Heart right ventricle (tissue), 16 donors: ENCODE data around the gene ZNF423. TPM values are rescaled to one million over a fixed set of nuclear protein-coding genes. Genes with fewer than 3 reads are reported as not detected.
"Not testable (repeated sequence)": the region's sequence is repeated elsewhere in the genome, so short reads cannot be mapped to it uniquely, and the experiment has no call there.

Experiments used
- ATAC-seq, 8 donors: fragments of 200-7000 bp; cut with Tn5 transposase; one replicate each; pipeline ENCODE4 v1.9.1; 2020; ENCODE audit warnings: mild to moderate bottlenecking in 8 of 8, moderate library complexity in 8 of 8, moderate number of reproducible peaks in 1 of 8
- DNase-seq, 2 donors: peaks; one replicate each; pipeline ENCODE4 v3.0.0-alpha.2; 2020
- H3K27ac ChIP-seq, 10 donors: fragments of 200-600 bp; sonication (generic) in 2 of 10; one replicate each; pipeline versions ENCODE4 v1.5.0 to v1.8.0; 2020 to 2022; ENCODE audit warnings: mild to moderate bottlenecking in 3 of 10
- H3K27me3 ChIP-seq, 7 donors: fragments of 200-600 bp; one replicate each; pipeline ENCODE4 v1.8.0; 2021 to 2022; ENCODE audit warnings: mild to moderate bottlenecking in 2 of 7
- H3K36me3 ChIP-seq, 9 donors: fragments of 200-600 bp; sonication (generic) in 1 of 9; one replicate each; pipeline versions ENCODE4 v1.5.0 to v1.8.0; 2020 to 2022; ENCODE audit warnings: mild to moderate bottlenecking in 2 of 9
- H3K4me1 ChIP-seq, 9 donors: fragments of 200-600 bp; sonication (generic) in 1 of 9; one replicate each; pipeline versions ENCODE4 v1.5.0 to v1.8.0; 2020 to 2022; ENCODE audit warnings: mild to moderate bottlenecking in 4 of 9
- H3K4me3 ChIP-seq, 10 donors: fragments of 200-600 bp; sonication (generic) in 2 of 10; one replicate each; pipeline versions ENCODE4 v1.5.0 to v1.8.0; 2020 to 2022; ENCODE audit warnings: mild to moderate bottlenecking in 7 of 10, moderate library complexity in 2 of 10
- H3K9me3 ChIP-seq, 11 donors: fragments of 200-600 bp in 10 of 11; sonication (generic) in 2 of 11; one replicate each; pipeline versions ENCODE4 v1.5.0 to v1.8.0; 2013 to 2022; ENCODE audit warnings: mild to moderate bottlenecking in 2 of 11, control low read depth in 1 of 11, moderate library complexity in 1 of 11
- CTCF ChIP-seq, 9 donors: fragments of 200-600 bp; sonication (generic) in 2 of 9; IDR thresholded peaks; one replicate each; pipeline versions ENCODE4 v1.5.0 to v1.8.0; 2021 to 2022; ENCODE audit warnings: antibody characterized with exemption in 9 of 9, mild to moderate bottlenecking in 5 of 9, moderate library complexity in 1 of 9
- WGBS, 2 donors: extraction: QIAGEN DNeasy Blood & Tissue Kit; methylation state at CpG; one replicate each; pipeline ENCODE4 v1.1.7; 2013; ENCODE audit warnings: inconsistent platforms in 1 of 2; 5-methylcytosine and 5-hydroxymethylcytosine counted together
- intact Hi-C, 10 donors: fragments of 100-400 bp; cut with DNase I; formaldehyde crosslinking; loops; one replicate each; pipeline versions ENCODE4 v1.11.1 to v1.14.2; 2022
- polyA plus RNA-seq, 2 donors: library from polyadenylated mRNA; stranded (reverse); fragments of 200-250 nt; gene quantifications; one replicate each; pipeline ENCODE4 v1.2.3, GENCODE V29; 2013
- total RNA-seq, 10 donors: library from RNA; stranded (reverse); fragmentation: NEBNext Ultra II Directional in 3 of 10; extraction: Animal tissue kit (Norgen Biotek cat#: 25700) in 3 of 10; gene quantifications; one replicate each; pipeline versions ENCODE4 v1.2.1 to v1.2.4, GENCODE V29; 2021 to 2023
- donor health status: Arrhythmogenic right ventricular cardiomyopathy.
- donor health status: ischemic (EF 13 %, LVEDD 7.1; RV severe dilation, severe dysfunction).
- donor health status: healthy with polysubstance abuse.
- donor health status: DM: no; HTN: yes; CAD: no.
- donor health status: DM: no; HTN: no; CAD: no.
- donor health status: ischemic (EF 25% LVEDD 6.9; RV normal size, moderate dysfunction).
- donor health status: ischemic (EF 25% LVEDD 5.7; RV mildly dilated, moderate dysfunction).
- donor health status: healthy.
- donor health status: DM: yes; HTN: yes; CAD: no.
- donor health status: Ischemic cardiomyopathy.
- donor health status: ischemic (EF 35%, LVEDD 5.7; RV mildly dilated, moderate dysfunction).
- donor health status: nonischemic (EF 11% LVEDD 7.7; RV severe dilation, severe dysfunction).
- donor health status: DM: yes; HTN: yes; CAD: no.
- donor health status: PGD.
- donor health status: ischemic (EF 29% LVEDD 5.4; RV normal size, mild dysfunction).
- donor health status: nonischemic (EF 23%, LVEDD 6.1; RV moderate dilation, normal function).

Gene ZNF423
- total and polyA plus RNA-seq, 12 donors: 2.6 to 10.6 (median 7.0) TPM

GRCh38 chr16:49513040-49513439 is 342.9 kb downstream of the ZNF423 start:
- Histone ChIP-seq H3K9me3 (no peaks in the 10 kb centered on the region), H3K4me3 (no peak overlapping the region), H3K27me3 (no peaks in the 10 kb centered on the region), H3K27ac (no peak overlapping the region), H3K4me1 (no peaks in the 10 kb centered on the region), H3K36me3 (no peaks in the 10 kb centered on the region)
- DNase-seq (no peak), ATAC-seq (peak in 4 of 8 donors; percentile 27 to 49 (median 40))
- intact Hi-C loops: loop anchor here in 2 of 10 donors (10.0 kb wide), 2 partner anchors 58 to 242 kb away; no protein-coding TSS in a partner anchor
- peak in 3 of 9 donors; percentile 7 to 32 (median 17) for TF ChIP-seq CTCF (IDR thresholded peaks at IDR 0.05)
- 70 to 79% methylated on average over 7 of the region's 7 CpGs for WGBS, 2 donors

GRCh38 chr16:49510654-49511305 is 345.1 kb downstream of the ZNF423 start:
- intact Hi-C loops: loop anchor here in 2 of 10 donors (10.0 kb wide), 2 partner anchors 56 to 244 kb away; no protein-coding TSS in a partner anchor
- TF ChIP-seq CTCF (IDR thresholded peaks at IDR 0.05): no peak
- H3K36me3 ChIP-seq: no peaks in the 10 kb centered on the region
- H3K4me1 ChIP-seq: no peaks in the 10 kb centered on the region
- H3K9me3 ChIP-seq: no peaks in the 10 kb centered on the region
- H3K27ac ChIP-seq: no peak overlapping the region
- DNase-seq (no peak), ATAC-seq (peak in 1 of 8 donors; percentile 12)
- WGBS, 2 donors: 91 to 95% methylated on average over 25 of the region's 25 CpGs
- no peak overlapping the region for H3K4me3 ChIP-seq
- H3K27me3 ChIP-seq: no peaks in the 10 kb centered on the region

GRCh38 chr16:49510141-49510540 is 345.8 kb downstream of the ZNF423 start:
- 87 to 94% methylated on average over 8 of the region's 8 CpGs for WGBS, 2 donors
- intact Hi-C loops: loop anchor here in 2 of 10 donors (10.0 kb wide), 2 partner anchors 55 to 245 kb away; no protein-coding TSS in a partner anchor
- no peak overlapping the region for H3K27ac ChIP-seq
- no peak for TF ChIP-seq CTCF (IDR thresholded peaks at IDR 0.05)
- DNase-seq: no peak
- no peaks in the 10 kb centered on the region for H3K36me3 ChIP-seq
- no peaks in the 10 kb centered on the region for H3K9me3 ChIP-seq
- H3K4me3 ChIP-seq: no peak overlapping the region
- H3K4me1 ChIP-seq: no peaks in the 10 kb centered on the region
- no peak for ATAC-seq
- H3K27me3 ChIP-seq: no peaks in the 10 kb centered on the region

- H3K4me3 ChIP-seq, H3K4me1 ChIP-seq, intact Hi-C loops, H3K27me3 ChIP-seq, ATAC-seq, H3K36me3 ChIP-seq, DNase-seq, H3K9me3 ChIP-seq, H3K27ac ChIP-seq: not testable (repeated sequence)
- 80 to 89% methylated on average over 8 of the region's 8 CpGs for WGBS, 2 donors
Measured at GRCh38 chr16:49506058-49507013, 349.6 kb downstream of the ZNF423 start.
